A673 (cell line): ENCODE measurements around the gene SLC7A8.

Experiments used
- CTCF ChIP-seq: fragments of 300-800, 200-600 bp; sonication (generic); conservative IDR thresholded peaks from 2 replicates; pipeline ENCODE4 v1.5.1; 2017; ENCODE audit warnings: low read depth, mild to moderate bottlenecking, antibody characterized with exemption, low read length, moderate library complexity, mixed read lengths
- EZH2 ChIP-seq: fragments of 200-600 bp; sonication (generic); IDR thresholded peaks from 2 replicates; pipeline ENCODE4 v1.6.1; 2017; ENCODE audit warnings: borderline replicate concordance, low read depth, mild to moderate bottlenecking, mixed read lengths, antibody characterized with exemption, low read length; ENCODE audit not compliant: poor library complexity, severe bottlenecking

GRCh38 chr14:23140371-23140770 is 43.1 kb downstream of the SLC7A8 start:
- no peak for TF ChIP-seq CTCF
- no peak for TF ChIP-seq EZH2
